Tibial nerve (tissue), 4 donors: Measurements from ENCODE around the gene RINL. TPM values are rescaled to one million over a fixed set of nuclear protein-coding genes. Genes with fewer than 3 reads are reported as not detected.

Experiments used
- DNase-seq, 2 donors: peaks; one replicate each; pipeline ENCODE4 v3.0.0-alpha.2; 2019; ENCODE audit warnings: low spot score in 2 of 2
- H3K27ac ChIP-seq, 4 donors: fragments of 200-600 bp; sonication (generic) in 3 of 4; one replicate each; pipeline ENCODE4 v1.5.1; 2017 to 2019; ENCODE audit warnings: mild to moderate bottlenecking in 1 of 4
- H3K27me3 ChIP-seq, 2 donors: fragments of 200-600 bp; sonication (generic) in 1 of 2; one replicate each; pipeline versions ENCODE4 v1.5.1 to v1.6.0; 2017 to 2019
- H3K36me3 ChIP-seq, 3 donors: fragments of 200-600 bp; sonication (generic); one replicate each; pipeline ENCODE4 v1.5.1; 2018 to 2019
- H3K4me1 ChIP-seq, 4 donors: fragments of 200-600 bp; sonication (generic) in 3 of 4; one replicate each; pipeline ENCODE4 v1.5.1; 2017 to 2019
- H3K4me3 ChIP-seq, 4 donors: fragments of 200-600 bp; sonication (generic) in 3 of 4; one replicate each; pipeline ENCODE4 v1.5.1; 2017 to 2019; ENCODE audit warnings: mild to moderate bottlenecking in 1 of 4, moderate library complexity in 1 of 4
- H3K9me3 ChIP-seq, 4 donors: fragments of 200-600 bp; sonication (generic) in 3 of 4; one replicate each; pipeline ENCODE4 v1.5.1; 2017 to 2019
- EP300 ChIP-seq, 2 donors: sonication (generic); formaldehyde crosslinking; IDR thresholded peaks; one replicate each; pipeline ENCODE4 v1.6.1; 2017; ENCODE audit warnings: antibody characterized with exemption in 2 of 2, mild to moderate bottlenecking in 1 of 2
- POLR2A ChIP-seq, 2 donors: fragments of 450-650 bp; IDR thresholded peaks; one replicate each; pipeline ENCODE4 v1.6.1; 2017; ENCODE audit warnings: antibody characterized with exemption in 2 of 2, mild to moderate bottlenecking in 2 of 2, moderate library complexity in 2 of 2
- WGBS, 2 donors: methylation state at CpG; one replicate each; pipeline ENCODE4 v1.1.5; 2018; 5-methylcytosine and 5-hydroxymethylcytosine counted together
- total RNA-seq, 4 donors: library from RNA; depleted of rRNA; stranded (reverse); fragments of >200 nt; gene quantifications; one replicate each; pipeline ENCODE4 v1.1.0, GENCODE V29; 2016
- TF ChIP-seq, protein P1 (sequence below), 5 experiments: fragments of 200-600 bp in 3 of 5; fragments of 450-650 bp in 2 of 5; sonication (generic) in 3 of 5; IDR thresholded peaks; one replicate each; pipeline ENCODE4 v1.5.1; 2016 to 2019; ENCODE audit warnings: antibody characterized with exemption in 5 of 5, mild to moderate bottlenecking in 3 of 5, moderate library complexity in 2 of 5

The RINL gene
- total RNA-seq, 4 donors from 2014 or later, result 8.4 to 28.8 (median 11.6) TPM

DNA sequence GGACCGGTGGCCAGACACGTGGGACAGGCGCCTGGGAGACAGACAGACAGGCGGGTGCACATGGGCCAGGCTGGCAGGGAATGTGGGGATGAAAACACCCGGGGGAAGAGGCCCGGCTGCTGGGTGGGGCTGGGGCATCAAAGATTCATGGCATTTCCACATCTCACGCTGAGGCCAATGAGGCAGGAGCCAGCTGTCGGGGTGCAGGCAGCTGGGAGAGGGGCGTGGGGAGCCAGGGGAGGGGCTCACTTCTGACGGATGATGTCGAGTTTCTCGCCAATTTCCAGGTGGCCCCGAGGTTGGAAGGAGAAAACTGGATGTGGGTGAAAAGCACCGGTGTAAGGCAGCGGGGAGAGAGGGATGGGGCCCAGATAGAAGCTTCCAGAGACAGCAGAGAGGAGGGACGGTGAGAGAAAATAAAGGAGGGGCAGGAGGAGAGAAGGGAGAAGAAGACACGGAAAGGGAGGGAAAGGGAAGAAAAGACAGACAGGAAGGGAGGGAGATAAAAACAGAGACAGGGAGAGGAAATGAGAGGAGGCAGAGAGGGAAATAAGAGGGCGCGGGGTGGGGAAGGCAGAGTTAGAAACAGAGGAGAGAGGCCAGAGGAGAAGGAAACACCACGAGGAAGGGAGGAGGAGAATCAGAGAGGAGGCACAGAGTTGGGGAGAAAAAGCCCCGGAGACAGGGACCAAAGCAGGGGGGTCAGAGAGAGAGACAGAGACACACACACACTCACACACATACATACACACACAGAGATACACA lies 41.9 kb upstream of the RINL start:
- TF ChIP-seq, protein P1, sequence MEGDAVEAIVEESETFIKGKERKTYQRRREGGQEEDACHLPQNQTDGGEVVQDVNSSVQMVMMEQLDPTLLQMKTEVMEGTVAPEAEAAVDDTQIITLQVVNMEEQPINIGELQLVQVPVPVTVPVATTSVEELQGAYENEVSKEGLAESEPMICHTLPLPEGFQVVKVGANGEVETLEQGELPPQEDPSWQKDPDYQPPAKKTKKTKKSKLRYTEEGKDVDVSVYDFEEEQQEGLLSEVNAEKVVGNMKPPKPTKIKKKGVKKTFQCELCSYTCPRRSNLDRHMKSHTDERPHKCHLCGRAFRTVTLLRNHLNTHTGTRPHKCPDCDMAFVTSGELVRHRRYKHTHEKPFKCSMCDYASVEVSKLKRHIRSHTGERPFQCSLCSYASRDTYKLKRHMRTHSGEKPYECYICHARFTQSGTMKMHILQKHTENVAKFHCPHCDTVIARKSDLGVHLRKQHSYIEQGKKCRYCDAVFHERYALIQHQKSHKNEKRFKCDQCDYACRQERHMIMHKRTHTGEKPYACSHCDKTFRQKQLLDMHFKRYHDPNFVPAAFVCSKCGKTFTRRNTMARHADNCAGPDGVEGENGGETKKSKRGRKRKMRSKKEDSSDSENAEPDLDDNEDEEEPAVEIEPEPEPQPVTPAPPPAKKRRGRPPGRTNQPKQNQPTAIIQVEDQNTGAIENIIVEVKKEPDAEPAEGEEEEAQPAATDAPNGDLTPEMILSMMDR (IDR thresholded peaks at IDR 0.05), result no peak
- TF ChIP-seq POLR2A (IDR thresholded peaks at IDR 0.05) (no peak), EP300 (IDR thresholded peaks at IDR 0.05) (no peak)
- 60 to 62% methylated on average over 21 of the region's 21 CpGs for WGBS, 2 donors
- DNase-seq, result no peak
- Histone ChIP-seq H3K9me3 (no peaks in the 10 kb centered on the region), H3K27ac (no peak overlapping the region), H3K4me3 (no peak overlapping the region), H3K36me3 (peaks cover 0 to 47% (median 0%) of the 10 kb centered on the region in 3 donors), H3K27me3 (no peaks in the 10 kb centered on the region), H3K4me1 (no peaks in the 10 kb centered on the region)

DNA sequence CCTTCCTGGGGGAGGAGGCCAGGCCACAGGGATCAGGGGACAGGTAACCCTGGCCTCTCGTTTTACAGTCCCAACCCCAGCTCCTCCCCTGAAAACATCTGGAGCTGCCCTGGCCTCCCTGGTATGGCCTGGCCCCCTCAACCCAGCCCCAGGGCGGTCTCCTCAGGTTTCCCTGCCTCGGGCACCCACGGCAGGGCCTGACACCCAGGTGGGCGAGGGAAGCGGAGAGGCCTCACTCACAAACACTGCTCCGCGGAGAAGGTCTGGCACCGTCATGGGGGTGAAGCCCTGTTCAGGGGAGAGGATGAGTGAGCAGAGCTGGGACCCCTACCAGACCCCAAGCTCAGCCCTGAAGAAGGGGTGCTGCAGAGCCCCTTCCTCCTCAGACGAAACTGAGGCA lies 40.5 kb upstream of the RINL start:
- Histone ChIP-seq H3K9me3 (no peaks in the 10 kb centered on the region), H3K27ac (no peak overlapping the region), H3K4me3 (no peak overlapping the region), H3K27me3 (no peaks in the 10 kb centered on the region), H3K4me1 (no peaks in the 10 kb centered on the region), H3K36me3 (peaks cover 0 to 37% (median 0%) of the 10 kb centered on the region in 3 donors)
- WGBS, 2 donors, result 86 to 95% methylated on average over 8 to 10 of the region's 10 CpGs
- no peak for DNase-seq
- TF ChIP-seq POLR2A (IDR thresholded peaks at IDR 0.05) (no peak), EP300 (IDR thresholded peaks at IDR 0.05) (no peak)
- TF ChIP-seq, protein P1 (IDR thresholded peaks at IDR 0.05), result no peak

DNA sequence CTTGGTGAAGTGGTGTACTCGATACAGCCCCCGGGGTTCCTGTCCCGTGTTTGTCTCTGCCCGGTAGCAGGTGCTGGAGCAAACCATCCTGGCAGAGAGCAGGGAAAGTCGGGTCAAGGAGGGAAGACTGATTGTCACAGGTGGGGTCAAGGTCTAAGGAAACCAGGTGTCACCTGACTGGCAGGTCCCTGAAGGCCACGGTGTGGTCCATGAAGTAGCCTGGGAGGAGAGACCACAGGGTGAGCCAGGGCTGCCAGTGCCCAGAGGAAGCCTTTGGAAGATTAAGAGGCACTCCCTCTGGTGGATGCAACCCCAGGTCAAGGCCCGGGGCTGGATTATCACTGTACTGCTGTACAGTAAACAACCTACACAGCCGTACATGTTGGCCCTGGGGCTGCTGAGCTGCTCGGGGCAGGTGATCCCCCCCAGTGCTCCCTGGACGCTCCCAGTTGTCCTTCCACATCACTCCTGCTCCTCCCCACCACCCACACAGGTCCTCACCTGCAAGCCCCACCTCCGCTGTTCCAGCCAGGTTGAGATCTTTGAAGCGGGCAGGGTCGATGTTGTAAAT lies 39.9 kb upstream of the RINL start:
- TF ChIP-seq, protein P1 (IDR thresholded peaks at IDR 0.05), result no peak
- TF ChIP-seq EP300 (IDR thresholded peaks at IDR 0.05) (no peak), POLR2A (IDR thresholded peaks at IDR 0.05) (no peak)
- no peak overlapping the region for H3K27ac ChIP-seq
- H3K4me3 ChIP-seq, result no peak overlapping the region
- H3K36me3 ChIP-seq, result peaks cover 0 to 35% (median 0%) of the 10 kb centered on the region in 3 donors
- H3K27me3 ChIP-seq, result no peaks in the 10 kb centered on the region
- no peaks in the 10 kb centered on the region for H3K9me3 ChIP-seq
- H3K4me1 ChIP-seq, result no peaks in the 10 kb centered on the region
- no peak for DNase-seq
- WGBS, 2 donors, result 80 to 86% methylated on average over 11 to 12 of the region's 13 CpGs

DNA sequence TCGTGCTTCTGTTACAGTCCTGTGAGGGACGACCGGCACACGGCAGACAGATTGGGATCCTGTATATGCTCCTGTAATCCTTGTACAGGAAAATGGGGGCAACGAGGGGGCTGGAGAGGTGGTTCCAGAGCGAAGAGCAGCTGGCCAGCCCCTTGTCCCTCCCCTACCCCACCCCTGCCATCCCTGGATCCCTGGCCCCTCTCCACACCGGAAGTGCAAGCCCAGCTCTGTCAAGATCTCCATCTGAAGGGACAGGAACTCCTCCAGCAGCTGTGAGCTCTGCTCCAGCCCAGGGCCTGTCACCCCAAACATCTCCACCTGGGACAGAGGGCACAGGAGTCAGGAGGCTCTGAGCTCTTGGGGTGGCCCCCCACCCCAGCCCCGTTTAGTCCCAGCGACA lies 39.4 kb upstream of the RINL start:
- 66 to 82% methylated on average over 9 of the region's 9 CpGs for WGBS, 2 donors
- no peak for DNase-seq
- no peaks in the 10 kb centered on the region for H3K9me3 ChIP-seq
- no peaks in the 10 kb centered on the region for H3K4me1 ChIP-seq
- peaks cover 0 to 2% of the 10 kb centered on the region in 2 donors for H3K27me3 ChIP-seq
- no peak overlapping the region for H3K27ac ChIP-seq
- peaks cover 0 to 33% (median 0%) of the 10 kb centered on the region in 3 donors for H3K36me3 ChIP-seq
- H3K4me3 ChIP-seq, result no peak overlapping the region
- TF ChIP-seq EP300 (IDR thresholded peaks at IDR 0.05) (no peak), POLR2A (IDR thresholded peaks at IDR 0.05) (no peak)
- TF ChIP-seq, protein P1 (IDR thresholded peaks at IDR 0.05), result no peak
